HepG2 (cell line): Measurements from ENCODE around the gene WDR82.

ENCODE experiments used
- CTCF ChIP-seq: sonication (generic); formaldehyde crosslinking; IDR thresholded peaks from 2 replicates; pipeline ENCODE4 v1.5.0; 2020; ENCODE audit warnings: mild to moderate bottlenecking, missing genetic modification reagents, moderate library complexity
- DMTF1 ChIP-seq: sonication (generic); formaldehyde crosslinking; IDR thresholded peaks from 2 replicates; pipeline ENCODE4 v1.4.0; 2020; ENCODE audit warnings: mild to moderate bottlenecking, missing genetic modification reagents
- EZH2 ChIP-seq: conservative IDR thresholded peaks from 2 replicates; pipeline ENCODE4 v1.6.1; 2012; ENCODE audit warnings: mild to moderate bottlenecking, low read depth, low read length, moderate library complexity
- FOSL2 ChIP-seq: sonication (generic); formaldehyde crosslinking; IDR thresholded peaks from 2 replicates; pipeline ENCODE4 v1.4.0; 2020; ENCODE audit warnings: missing genetic modification reagents
- FOXM1 ChIP-seq: sonication (generic); formaldehyde crosslinking; IDR thresholded peaks from 2 replicates; pipeline ENCODE4 v1.5.0; 2020; ENCODE audit warnings: missing genetic modification reagents
- MAFK ChIP-seq, 2 experiments: IDR thresholded peaks in 1 of 2; conservative IDR thresholded peaks in 1 of 2; 2 replicates each; pipeline ENCODE4 v1.6.1; 2011; ENCODE audit warnings: improper control_type of control experiment in 2 of 2, low read length in 2 of 2
- NFE2L1 ChIP-seq: sonication (generic); formaldehyde crosslinking; IDR thresholded peaks from 2 replicates; pipeline ENCODE4 v1.4.0; 2020; ENCODE audit warnings: missing genetic modification reagents, mild to moderate bottlenecking, borderline replicate concordance
- NFE2L2 ChIP-seq: fragments of 150-350 bp; IDR thresholded peaks from 2 replicates; pipeline ENCODE4 v1.6.1; 2014; ENCODE audit warnings: low read length
- NR2C2 ChIP-seq: sonication (generic); formaldehyde crosslinking; IDR thresholded peaks from 2 replicates; pipeline ENCODE4 v1.4.0; 2020; ENCODE audit warnings: missing genetic modification reagents, mild to moderate bottlenecking, moderate library complexity, borderline replicate concordance
- PAXIP1 ChIP-seq: sonication (generic); formaldehyde crosslinking; conservative IDR thresholded peaks from 2 replicates; pipeline ENCODE4 v1.4.0; 2020; ENCODE audit warnings: mild to moderate bottlenecking, missing genetic modification reagents, moderate library complexity
- TARDBP ChIP-seq: sonication (generic); formaldehyde crosslinking; IDR thresholded peaks from 2 replicates; pipeline ENCODE4 v1.8.0; 2022; ENCODE audit warnings: mild to moderate bottlenecking, missing genetic modification reagents
- XBP1 ChIP-seq: sonication (generic); formaldehyde crosslinking; IDR thresholded peaks from 2 replicates; pipeline ENCODE4 v1.5.0; 2020; ENCODE audit warnings: missing genetic modification reagents
- TF ChIP-seq, protein P1 (sequence below): sonication (generic); formaldehyde crosslinking; IDR thresholded peaks from 2 replicates; pipeline ENCODE4 v1.4.0; 2020; ENCODE audit warnings: missing genetic modification reagents
- TF ChIP-seq, protein P2 (sequence below): sonication (generic); formaldehyde crosslinking; IDR thresholded peaks from 2 replicates; pipeline ENCODE4 v1.4.0; 2020; ENCODE audit warnings: missing genetic modification reagents, low read depth, mild to moderate bottlenecking, borderline replicate concordance

GRCh38 chr3:52303811-52304210 is 25.4 kb upstream of the WDR82 start:
- TF ChIP-seq FOXM1 (CRISPR knock-in tag) (no peak), PAXIP1 (CRISPR knock-in tag) (no peak), XBP1 (CRISPR knock-in tag) (no peak), DMTF1 (no peak), NFE2L1 (CRISPR knock-in tag) (no peak), EZH2 (no peak), NFE2L2 (no peak), FOSL2 (no peak), TARDBP (CRISPR knock-in tag) (no peak), CTCF (CRISPR knock-in tag) (no peak), MAFK (conservative IDR thresholded peaks at IDR 0.05 in 1 of 2, IDR thresholded peaks at IDR 0.05 in 1 of 2; ENCODE audit: low read length in 2 of 2) (no peak), NR2C2 (CRISPR knock-in tag) (no peak)
- TF ChIP-seq, protein P1, sequence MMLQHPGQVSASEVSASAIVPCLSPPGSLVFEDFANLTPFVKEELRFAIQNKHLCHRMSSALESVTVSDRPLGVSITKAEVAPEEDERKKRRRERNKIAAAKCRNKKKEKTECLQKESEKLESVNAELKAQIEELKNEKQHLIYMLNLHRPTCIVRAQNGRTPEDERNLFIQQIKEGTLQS (CRISPR knock-in tag), result no peak
- TF ChIP-seq, protein P2, sequence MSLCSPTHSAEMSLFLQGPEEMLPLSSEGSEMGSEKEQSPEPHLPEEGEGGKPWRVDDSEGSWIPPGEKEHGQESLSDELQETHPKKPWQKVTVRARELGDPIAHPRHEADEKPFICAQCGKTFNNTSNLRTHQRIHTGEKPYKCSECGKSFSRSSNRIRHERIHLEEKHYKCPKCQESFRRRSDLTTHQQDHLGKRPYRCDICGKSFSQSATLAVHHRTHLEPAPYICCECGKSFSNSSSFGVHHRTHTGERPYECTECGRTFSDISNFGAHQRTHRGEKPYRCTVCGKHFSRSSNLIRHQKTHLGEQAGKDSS (CRISPR knock-in tag), result no peak
